Small intestine (tissue), 7 donors: ENCODE results near the gene ETV6. TPM values are rescaled to one million over a fixed set of nuclear protein-coding genes. Genes with fewer than 3 reads are reported as not detected.

Experiments used
- DNase-seq, 2 donors: peaks; one replicate each; pipeline versions ENCODE4 v3.0.0 to v3.0.0-alpha.2; 2013
- FAIRE-seq: peaks from 2 replicates; lab custom pipeline; 2012; peaks lifted over from hg19 to GRCh38; lab: Jason Lieb, UNC
- H3K27ac ChIP-seq, 3 donors: one replicate each; pipeline ENCODE4 v1.5.1; 2013; ENCODE audit warnings: low read length in 2 of 3, mild to moderate bottlenecking in 2 of 3, control low read depth in 1 of 3, inconsistent platforms in 1 of 3, low read depth in 1 of 3, moderate library complexity in 1 of 3
- H3K27me3 ChIP-seq, 3 donors: one replicate each; pipeline ENCODE4 v1.6.1; 2013; ENCODE audit warnings: low read length in 3 of 3, inconsistent platforms in 1 of 3; ENCODE audit not compliant: control insufficient read depth in 3 of 3, insufficient read depth in 3 of 3
- H3K36me3 ChIP-seq, 3 donors: one replicate each; pipeline ENCODE4 v1.6.1; 2013; ENCODE audit warnings: low read length in 3 of 3, inconsistent platforms in 1 of 3, low read depth in 1 of 3, mild to moderate bottlenecking in 1 of 3, moderate library complexity in 1 of 3; ENCODE audit not compliant: control insufficient read depth in 3 of 3, insufficient read depth in 2 of 3
- H3K4me1 ChIP-seq, 3 donors: one replicate each; pipeline ENCODE4 v1.6.1; 2013; ENCODE audit warnings: low read length in 2 of 3, inconsistent platforms in 1 of 3, low read depth in 1 of 3, mild to moderate bottlenecking in 1 of 3, moderate library complexity in 1 of 3; ENCODE audit not compliant: control insufficient read depth in 3 of 3, insufficient read depth in 2 of 3
- H3K4me3 ChIP-seq, 3 donors: one replicate each; pipeline ENCODE4 v1.5.1; 2013; ENCODE audit warnings: low read length in 3 of 3, control low read depth in 1 of 3, inconsistent platforms in 1 of 3, low read depth in 1 of 3, mild to moderate bottlenecking in 1 of 3, moderate library complexity in 1 of 3
- H3K9me3 ChIP-seq, 2 donors: one replicate each; pipeline ENCODE4 v1.6.1; 2013; ENCODE audit warnings: low read depth in 1 of 2, low read length in 1 of 2; ENCODE audit not compliant: control insufficient read depth in 2 of 2, insufficient read depth in 1 of 2
- WGBS, 3 donors: extraction: QIAGEN DNeasy Blood & Tissue Kit; methylation state at CpG; one replicate each; pipeline ENCODE4 v1.1.7; 2013; 5-methylcytosine and 5-hydroxymethylcytosine counted together
- polyA plus RNA-seq, 4 donors: library from polyadenylated mRNA; stranded (reverse) in 3 of 4; unstranded in 1 of 4; fragments of 200-250 nt in 3 of 4; fragments of 120-200 nt in 1 of 4; gene quantifications; one replicate each; pipeline versions ENCODE4 v1.2.1 to v1.2.3, GENCODE V29; 2013
- donor health status: healthy with polysubstance abuse.
- donor health status: control.
- donor health status: control.
- donor health status: Bipolar disorder and iron deficiency.
- donor health status: healthy.

The ETV6 gene
- polyA plus RNA-seq, 4 donors: 5.1 to 13.6 (median 8.4) TPM

GRCh38 chr12:11743423-11744409 lies 94.2 kb downstream of the ETV6 start:
- WGBS, 3 donors: 83 to 84% (median 84%) methylated on average over 12 of the region's 12 CpGs
- no peak for FAIRE-seq

GRCh38 chr12:11744410-11744801 lies 94.9 kb downstream of the ETV6 start:
- no peak for FAIRE-seq
- Histone ChIP-seq H3K36me3 (no peaks in the 10 kb centered on the region), H3K9me3 (no peaks in the 10 kb centered on the region), H3K4me1 (peaks cover 0 to 5% (median 5%) of the 10 kb centered on the region in 3 donors), H3K4me3 (no peak overlapping the region), H3K27ac (no peak overlapping the region), H3K27me3 (no peaks in the 10 kb centered on the region)
- DNase-seq: no peak
- 91 to 93% (median 93%) methylated on average over 3 of the region's 3 CpGs for WGBS, 3 donors

More at GRCh38 chr12:11743423-11744409, 94.2 kb downstream of the ETV6 start:
- no peak overlapping the region for H3K4me3 ChIP-seq
- no peaks in the 10 kb centered on the region for H3K36me3 ChIP-seq
- H3K27ac ChIP-seq: no peak overlapping the region
- H3K4me1 ChIP-seq: peaks cover 0 to 5% (median 5%) of the 10 kb centered on the region in 3 donors
- no peaks in the 10 kb centered on the region for H3K27me3 ChIP-seq
- DNase-seq: no peak
- no peaks in the 10 kb centered on the region for H3K9me3 ChIP-seq

GRCh38 chr12:11745113-11745512 lies 95.6 kb downstream of the ETV6 start:
- H3K27ac ChIP-seq: no peak overlapping the region
- no peak for DNase-seq
- peaks cover 0 to 9% (median 5%) of the 10 kb centered on the region in 3 donors for H3K4me1 ChIP-seq
- no peaks in the 10 kb centered on the region for H3K9me3 ChIP-seq
- no peaks in the 10 kb centered on the region for H3K27me3 ChIP-seq
- FAIRE-seq: no peak
- H3K4me3 ChIP-seq: no peak overlapping the region
- H3K36me3 ChIP-seq: no peaks in the 10 kb centered on the region
- 91 to 94% (median 91%) methylated on average over 6 of the region's 6 CpGs for WGBS, 3 donors

GRCh38 chr12:11746024-11746771 lies 96.7 kb downstream of the ETV6 start:
- H3K4me1 ChIP-seq: peaks cover 0 to 7% (median 2%) of the 10 kb centered on the region in 3 donors
- H3K36me3 ChIP-seq: no peaks in the 10 kb centered on the region
- no peaks in the 10 kb centered on the region for H3K27me3 ChIP-seq
- 72 to 88% (median 83%) methylated on average over 8 of the region's 8 CpGs for WGBS, 3 donors
- DNase-seq (no peak), FAIRE-seq (no peak)
- H3K27ac ChIP-seq: no peak overlapping the region
- no peaks in the 10 kb centered on the region for H3K9me3 ChIP-seq
- no peak overlapping the region for H3K4me3 ChIP-seq

GRCh38 chr12:11746940-11747716 lies 97.7 kb downstream of the ETV6 start:
- H3K4me3 ChIP-seq: no peak overlapping the region
- 87 to 93% (median 91%) methylated on average over 7 of the region's 7 CpGs for WGBS, 3 donors
- H3K9me3 ChIP-seq: no peaks in the 10 kb centered on the region
- H3K27me3 ChIP-seq: no peaks in the 10 kb centered on the region
- H3K27ac ChIP-seq: no peak overlapping the region
- FAIRE-seq (no peak), DNase-seq (no peak)
- H3K4me1 ChIP-seq: peaks cover 0 to 5% (median 0%) of the 10 kb centered on the region in 3 donors
- no peaks in the 10 kb centered on the region for H3K36me3 ChIP-seq

- H3K4me3 ChIP-seq: no peak overlapping the region
- 85 to 96% (median 88%) methylated on average over 3 of the region's 3 CpGs for WGBS, 3 donors
- peaks cover 0 to 5% (median 0%) of the 10 kb centered on the region in 3 donors for H3K4me1 ChIP-seq
- no peak overlapping the region for H3K27ac ChIP-seq
- DNase-seq: no peak
- H3K36me3 ChIP-seq: peaks cover 0 to 5% (median 0%) of the 10 kb centered on the region in 3 donors
- FAIRE-seq: no peak
- no peaks in the 10 kb centered on the region for H3K27me3 ChIP-seq
- H3K9me3 ChIP-seq: no peaks in the 10 kb centered on the region
Observed at GRCh38 chr12:11747969-11748368, 98.5 kb downstream of the ETV6 start.

- 89 to 93% (median 93%) methylated on average over 6 of the region's 6 CpGs for WGBS, 3 donors
- peaks cover 0 to 5% (median 0%) of the 10 kb centered on the region in 3 donors for H3K4me1 ChIP-seq
- no peaks in the 10 kb centered on the region for H3K27me3 ChIP-seq
- FAIRE-seq (no peak), DNase-seq (no peak)
- no peaks in the 10 kb centered on the region for H3K9me3 ChIP-seq
- peaks cover 0 to 12% (median 0%) of the 10 kb centered on the region in 3 donors for H3K36me3 ChIP-seq
- no peak overlapping the region for H3K27ac ChIP-seq
- no peak overlapping the region for H3K4me3 ChIP-seq
Observed at GRCh38 chr12:11748903-11749302, 99.4 kb downstream of the ETV6 start.
